Testis (tissue), 2 donors: Measurements from ENCODE around the gene SRCAP.

Source experiments
- CTCF ChIP-seq, 3 experiments: fragments of 450-650 bp in 2 of 3; fragments of 200-600 bp in 1 of 3; sonication (generic) in 1 of 3; IDR thresholded peaks; one replicate each; pipeline ENCODE4 v1.5.1; 2016 to 2019; ENCODE audit warnings: antibody characterized with exemption in 3 of 3, mild to moderate bottlenecking in 2 of 3, moderate library complexity in 1 of 3
- POLR2A ChIP-seq: fragments of 450-650 bp; IDR thresholded peaks from one replicate; pipeline ENCODE4 v1.6.1; 2017; ENCODE audit warnings: antibody characterized with exemption, mild to moderate bottlenecking, moderate library complexity

DNA sequence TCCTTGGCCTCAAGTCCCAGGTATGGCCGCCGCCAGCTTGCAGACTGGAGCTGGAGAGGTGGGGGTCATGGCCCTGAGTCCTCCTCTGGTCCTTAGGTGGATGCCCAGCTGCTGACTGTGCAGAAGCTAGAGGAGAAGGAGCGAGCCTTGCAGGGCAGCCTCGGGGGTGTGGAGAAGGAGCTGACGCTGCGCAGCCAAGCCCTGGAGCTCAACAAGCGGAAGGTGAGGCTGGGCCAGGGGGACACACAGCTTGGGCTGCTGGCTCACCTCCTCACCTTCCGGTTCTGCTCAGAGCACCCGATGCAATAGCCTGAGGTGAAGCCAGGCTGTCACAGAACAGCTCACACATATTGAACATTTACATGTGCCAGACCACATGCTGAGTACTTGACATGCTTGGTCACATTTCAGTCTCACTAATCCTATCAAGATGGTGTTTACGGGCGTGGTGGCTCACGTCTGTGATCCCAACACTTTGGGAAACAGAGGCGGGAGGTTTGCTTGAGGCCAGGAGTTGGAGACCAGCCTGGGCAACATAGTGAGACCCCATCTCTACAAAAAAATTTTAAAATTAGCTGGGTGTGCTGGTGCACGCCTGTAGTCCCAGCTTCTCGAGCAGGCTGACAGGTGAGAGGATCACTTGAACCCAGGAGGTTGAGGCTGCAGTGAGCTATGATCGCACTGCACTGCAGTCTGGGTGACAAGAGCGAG, 70.6 kb downstream of the SRCAP start:
- TF ChIP-seq CTCF (IDR thresholded peaks at IDR 0.05): no peak
- no peak for TF ChIP-seq POLR2A
